C4-2B (cell line): Measurements from ENCODE around the gene ENAH.
"Not testable (repeated sequence)": the region's sequence is repeated elsewhere in the genome, so short reads cannot be mapped to it uniquely, and the experiment has no call there.

Experiments used
- ZFX ChIP-seq: fragments of 450-650 bp; IDR thresholded peaks from 2 replicates; pipeline ENCODE4 v1.6.1; 2017
- TF ChIP-seq, protein P1 (sequence below): fragments of 450-650 bp; conservative IDR thresholded peaks from 2 replicates; pipeline ENCODE4 v1.5.1; 2017; ENCODE audit warnings: mild to moderate bottlenecking

DNA sequence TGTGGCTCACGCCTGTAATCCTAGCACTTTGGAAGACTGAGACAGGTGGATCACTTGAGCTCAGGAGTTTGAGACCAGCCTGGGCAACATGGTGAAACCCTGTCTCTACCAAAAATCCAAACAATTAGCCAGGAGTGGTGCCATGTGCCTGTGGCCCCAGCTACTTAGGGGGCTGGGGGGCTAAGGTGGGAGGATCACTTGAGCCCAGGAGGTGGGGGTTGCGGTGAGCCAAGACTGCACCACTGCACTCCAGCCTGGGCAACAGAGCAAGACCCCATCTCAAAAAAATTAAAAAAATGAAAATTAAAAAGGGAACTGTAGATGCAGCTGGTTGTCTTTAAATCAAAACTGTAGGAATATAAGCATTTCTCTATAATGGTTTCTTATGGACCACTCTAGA is 142.2 kb downstream of the ENAH start:
- TF ChIP-seq, protein P1, sequence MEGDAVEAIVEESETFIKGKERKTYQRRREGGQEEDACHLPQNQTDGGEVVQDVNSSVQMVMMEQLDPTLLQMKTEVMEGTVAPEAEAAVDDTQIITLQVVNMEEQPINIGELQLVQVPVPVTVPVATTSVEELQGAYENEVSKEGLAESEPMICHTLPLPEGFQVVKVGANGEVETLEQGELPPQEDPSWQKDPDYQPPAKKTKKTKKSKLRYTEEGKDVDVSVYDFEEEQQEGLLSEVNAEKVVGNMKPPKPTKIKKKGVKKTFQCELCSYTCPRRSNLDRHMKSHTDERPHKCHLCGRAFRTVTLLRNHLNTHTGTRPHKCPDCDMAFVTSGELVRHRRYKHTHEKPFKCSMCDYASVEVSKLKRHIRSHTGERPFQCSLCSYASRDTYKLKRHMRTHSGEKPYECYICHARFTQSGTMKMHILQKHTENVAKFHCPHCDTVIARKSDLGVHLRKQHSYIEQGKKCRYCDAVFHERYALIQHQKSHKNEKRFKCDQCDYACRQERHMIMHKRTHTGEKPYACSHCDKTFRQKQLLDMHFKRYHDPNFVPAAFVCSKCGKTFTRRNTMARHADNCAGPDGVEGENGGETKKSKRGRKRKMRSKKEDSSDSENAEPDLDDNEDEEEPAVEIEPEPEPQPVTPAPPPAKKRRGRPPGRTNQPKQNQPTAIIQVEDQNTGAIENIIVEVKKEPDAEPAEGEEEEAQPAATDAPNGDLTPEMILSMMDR, result not testable (repeated sequence)
- TF ChIP-seq ZFX, result not testable (repeated sequence)
